ENCODE results near the gene HOMER2.
"Not testable (repeated sequence)": the region's sequence is repeated elsewhere in the genome, so short reads cannot be mapped to it uniquely, and the experiment has no call there.

HOMER2 gene

DNA sequence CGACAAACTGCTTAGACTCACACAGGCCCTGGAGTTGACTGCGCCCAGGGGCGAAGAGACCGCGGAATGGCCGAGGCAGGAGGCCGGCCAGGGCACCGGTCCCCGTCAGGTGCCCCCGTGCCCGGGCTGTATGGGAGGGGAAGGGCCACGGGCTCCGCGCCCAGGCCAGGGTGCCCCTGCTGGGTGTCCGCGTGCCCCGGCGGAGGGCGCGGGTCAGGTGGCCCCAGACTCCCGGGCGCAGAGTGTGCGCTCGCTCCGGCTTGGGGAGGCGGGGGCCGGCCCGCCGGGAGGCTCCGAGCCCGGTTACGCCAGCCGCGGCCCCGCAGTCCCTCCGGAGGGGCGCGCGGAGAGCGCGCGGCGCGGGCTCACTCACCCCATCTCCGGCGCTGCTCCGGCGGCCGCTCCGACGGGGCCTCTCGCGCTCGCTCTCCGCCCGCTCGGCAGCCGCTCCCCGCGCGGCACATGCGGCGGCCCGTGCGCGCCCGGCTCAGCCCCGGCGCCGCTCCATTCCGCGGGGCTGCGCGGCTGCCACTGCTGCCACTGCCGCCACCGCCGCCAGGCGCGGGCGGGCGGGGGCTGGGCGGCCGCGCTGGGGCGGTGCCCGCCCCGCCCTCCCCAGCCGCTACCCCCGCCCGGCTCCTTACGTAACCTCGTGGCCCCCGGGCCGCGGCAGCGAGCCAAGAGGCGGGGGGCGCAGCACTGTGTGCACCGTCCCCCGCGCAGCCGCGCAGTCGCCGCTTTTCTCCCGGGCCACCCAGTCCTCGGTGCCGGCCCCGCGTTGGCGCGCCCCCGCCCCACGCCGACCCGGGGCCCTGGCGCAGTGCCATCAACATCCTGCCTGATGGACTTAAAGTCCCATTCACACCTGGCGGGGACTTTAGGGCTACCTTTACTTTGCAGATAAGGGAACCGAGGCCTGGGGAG lies at the start of gene HOMER2:
Gene HOMER2 (minus strand): TSS at position 563 of the 924 bp plus-strand sequence. CDS start 185 bp downstream, at position 378.
- intact Hi-C loops (cut with DNase I; ENCODE audit: low total_unique reads): no loop called here
- DNase-seq: no peak
- TF ChIP-seq, protein P1, sequence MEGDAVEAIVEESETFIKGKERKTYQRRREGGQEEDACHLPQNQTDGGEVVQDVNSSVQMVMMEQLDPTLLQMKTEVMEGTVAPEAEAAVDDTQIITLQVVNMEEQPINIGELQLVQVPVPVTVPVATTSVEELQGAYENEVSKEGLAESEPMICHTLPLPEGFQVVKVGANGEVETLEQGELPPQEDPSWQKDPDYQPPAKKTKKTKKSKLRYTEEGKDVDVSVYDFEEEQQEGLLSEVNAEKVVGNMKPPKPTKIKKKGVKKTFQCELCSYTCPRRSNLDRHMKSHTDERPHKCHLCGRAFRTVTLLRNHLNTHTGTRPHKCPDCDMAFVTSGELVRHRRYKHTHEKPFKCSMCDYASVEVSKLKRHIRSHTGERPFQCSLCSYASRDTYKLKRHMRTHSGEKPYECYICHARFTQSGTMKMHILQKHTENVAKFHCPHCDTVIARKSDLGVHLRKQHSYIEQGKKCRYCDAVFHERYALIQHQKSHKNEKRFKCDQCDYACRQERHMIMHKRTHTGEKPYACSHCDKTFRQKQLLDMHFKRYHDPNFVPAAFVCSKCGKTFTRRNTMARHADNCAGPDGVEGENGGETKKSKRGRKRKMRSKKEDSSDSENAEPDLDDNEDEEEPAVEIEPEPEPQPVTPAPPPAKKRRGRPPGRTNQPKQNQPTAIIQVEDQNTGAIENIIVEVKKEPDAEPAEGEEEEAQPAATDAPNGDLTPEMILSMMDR (IDR thresholded peaks at IDR 0.05): peak in 1 of 2 experiments; percentile 14
- no peak within 1 kb of the TSS for H3K27ac ChIP-seq
- peak within 1 kb of the TSS; percentile 49 to 65 for H3K4me3 ChIP-seq
- no peaks in the 10 kb centered on the region for H3K27me3 ChIP-seq
- H3K36me3 ChIP-seq: no peaks in the 10 kb centered on the region
- H3K4me1 ChIP-seq: peaks cover 0 to 18% (median 6%) of the 10 kb centered on the region in 4 donors
- peaks cover 0 to 3% (median 0%) of the 10 kb centered on the region in 3 donors for H3K9me3 ChIP-seq

DNA sequence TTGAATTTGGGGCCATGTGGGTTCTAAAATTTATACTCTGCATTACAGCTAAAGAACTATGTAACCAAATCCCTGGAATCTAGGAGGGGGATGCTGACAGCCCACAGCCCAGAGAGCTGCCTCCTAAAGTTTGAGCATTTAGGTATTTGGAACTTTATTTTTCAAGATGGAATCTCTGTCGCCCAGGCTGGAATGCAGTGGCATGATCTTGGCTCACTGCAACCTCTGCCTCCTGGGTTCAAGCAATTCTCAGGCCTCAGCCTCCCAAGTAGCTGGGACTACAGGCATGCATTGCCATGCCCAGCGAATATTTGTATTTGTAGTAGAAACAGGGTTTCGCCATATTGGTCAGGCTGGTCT lies 48.1 kb upstream of the HOMER2 start:
- H3K4me1 ChIP-seq; H3K4me3 ChIP-seq; DNase-seq; intact Hi-C loops (cut with DNase I; ENCODE audit: low total_unique reads); H3K27me3 ChIP-seq; H3K27ac ChIP-seq; H3K9me3 ChIP-seq: not testable (repeated sequence)
- peaks cover 5 to 19% (median 11%) of the 10 kb centered on the region in 3 donors for H3K36me3 ChIP-seq

DNA sequence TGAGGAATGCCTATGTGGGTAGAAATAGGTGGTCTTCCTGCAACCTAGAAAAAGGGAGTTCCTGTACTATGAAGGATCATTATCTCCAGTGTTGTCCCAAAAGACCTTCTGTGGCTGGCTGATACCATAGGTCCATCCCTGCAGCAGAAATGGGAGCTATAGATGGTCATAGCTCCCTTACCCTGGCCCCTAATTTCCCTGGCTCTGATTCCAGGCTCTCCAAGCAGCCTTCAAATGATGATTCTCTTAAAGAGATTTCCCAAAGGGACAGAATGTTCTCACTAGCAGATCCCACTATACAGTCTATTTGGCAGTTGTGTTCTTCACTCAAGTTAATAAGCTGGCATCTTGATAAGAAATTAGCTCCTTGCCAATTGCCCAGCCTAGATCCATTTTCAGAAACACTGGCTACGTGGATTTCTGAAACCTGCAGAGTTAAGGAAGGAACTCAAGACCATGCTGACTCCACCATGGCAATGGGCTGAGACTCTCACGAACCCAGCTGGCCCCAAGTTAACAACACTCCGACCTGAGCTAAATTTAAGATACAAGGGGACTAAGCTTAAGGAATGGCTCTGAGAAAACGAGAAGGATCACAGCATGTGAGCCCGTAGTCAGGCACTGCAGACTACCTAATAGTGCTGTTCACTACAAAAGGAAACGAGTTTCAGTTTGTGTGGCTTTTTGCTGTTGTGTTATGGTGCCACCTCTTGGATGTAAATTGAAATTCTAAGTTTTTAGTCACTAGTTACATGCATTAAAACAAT lies 47.6 kb upstream of the HOMER2 start:
- Histone ChIP-seq H3K36me3 (peaks cover under 1 to 13% (median 5%) of the 10 kb centered on the region in 3 donors), H3K9me3 (no peaks in the 10 kb centered on the region), H3K4me1 (peaks cover 0 to 8% (median 8%) of the 10 kb centered on the region in 4 donors), H3K27ac (peak overlapping the region in 1 of 2 donors; percentile 33), H3K27me3 (no peaks in the 10 kb centered on the region), H3K4me3 (peak overlapping the region; percentile 22 to 38)
- intact Hi-C loops (cut with DNase I; ENCODE audit: low total_unique reads): no loop called here
- no peak for DNase-seq
- TF ChIP-seq, protein P1 (IDR thresholded peaks at IDR 0.05): peak in 1 of 2 experiments; percentile 44

DNA sequence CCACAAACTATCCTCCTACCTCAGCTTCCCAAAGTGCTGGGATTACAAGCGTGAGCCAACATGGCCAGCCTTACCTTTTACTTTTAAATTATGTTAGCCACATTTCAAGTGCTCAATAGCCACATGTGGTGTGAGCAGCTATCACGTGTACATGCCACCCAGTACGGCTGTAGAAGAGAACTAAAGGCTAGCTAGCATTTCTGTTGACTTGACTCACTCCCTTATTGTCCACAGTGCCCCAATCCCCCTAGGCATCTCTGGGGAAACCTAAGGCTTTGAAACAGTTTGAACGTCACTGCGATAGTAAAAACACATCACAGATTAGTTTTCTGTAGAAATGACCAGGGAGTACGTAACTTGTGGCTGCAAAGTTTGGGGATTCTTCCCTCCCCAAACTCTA lies 46.9 kb upstream of the HOMER2 start:
- H3K9me3 ChIP-seq: no peaks in the 10 kb centered on the region
- TF ChIP-seq, protein P1 (IDR thresholded peaks at IDR 0.05): no peak
- no peaks in the 10 kb centered on the region for H3K27me3 ChIP-seq
- no peak overlapping the region for H3K4me3 ChIP-seq
- peaks cover 0 to 7% (median 0%) of the 10 kb centered on the region in 3 donors for H3K36me3 ChIP-seq
- no peak overlapping the region for H3K27ac ChIP-seq
- no peak for DNase-seq
- intact Hi-C loops (cut with DNase I; ENCODE audit: low total_unique reads): no loop called here
- peaks cover 0 to 8% (median 8%) of the 10 kb centered on the region in 4 donors for H3K4me1 ChIP-seq

DNA sequence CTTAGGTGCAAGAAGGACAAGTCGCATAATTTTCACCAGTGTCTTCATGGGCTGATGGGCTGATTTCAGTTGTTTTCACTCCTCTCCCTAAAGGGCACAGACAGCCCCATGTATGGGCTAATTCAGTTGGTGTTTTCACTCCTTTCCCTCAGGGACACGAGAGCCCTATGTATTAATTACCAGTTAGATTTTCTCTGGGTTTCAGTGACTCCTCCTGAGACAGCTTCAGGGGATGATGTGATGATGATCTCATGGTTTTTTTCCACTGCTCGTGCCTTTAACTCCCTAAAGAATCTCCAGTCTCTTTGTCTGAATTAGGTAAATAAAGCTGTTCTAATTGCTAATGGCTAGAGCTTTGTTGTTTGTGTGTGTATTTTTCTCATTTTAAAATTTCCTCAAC lies 43.4 kb upstream of the HOMER2 start:
- no peaks in the 10 kb centered on the region for H3K9me3 ChIP-seq
- no peaks in the 10 kb centered on the region for H3K27me3 ChIP-seq
- intact Hi-C loops (cut with DNase I; ENCODE audit: low total_unique reads): no loop called here
- no peak for DNase-seq
- H3K27ac ChIP-seq: no peak overlapping the region
- H3K4me3 ChIP-seq: no peak overlapping the region
- TF ChIP-seq, protein P1 (IDR thresholded peaks at IDR 0.05): no peak
- H3K36me3 ChIP-seq: peaks cover 5 to 12% (median 9%) of the 10 kb centered on the region in 3 donors
- peaks cover 0 to 8% (median 8%) of the 10 kb centered on the region in 4 donors for H3K4me1 ChIP-seq
